Left renal cortex interstitium (tissue), 4 donors: ENCODE results near the gene RERE. TPM values are rescaled to one million over a fixed set of nuclear protein-coding genes. Genes with fewer than 3 reads are reported as not detected.
"Not testable (repeated sequence)": the region's sequence is repeated elsewhere in the genome, so short reads cannot be mapped to it uniquely, and the experiment has no call there.

Source experiments
- DNase-seq, 4 donors: peaks; one replicate each; pipeline ENCODE4 v3.0.0-alpha.2; 2013; ENCODE audit warnings: low read depth in 4 of 4, low spot score in 2 of 4, missing footprints in 1 of 4
- polyA plus RNA-seq, 4 donors: library from polyadenylated mRNA; unstranded; fragments of 120-200 nt; gene quantifications; one replicate each; pipeline ENCODE4 v1.2.1, GENCODE V29; 2013; ENCODE audit not compliant: insufficient read length in 4 of 4

Gene RERE
- polyA plus RNA-seq, 4 donors = 118 to 175 (median 139) TPM

DNA sequence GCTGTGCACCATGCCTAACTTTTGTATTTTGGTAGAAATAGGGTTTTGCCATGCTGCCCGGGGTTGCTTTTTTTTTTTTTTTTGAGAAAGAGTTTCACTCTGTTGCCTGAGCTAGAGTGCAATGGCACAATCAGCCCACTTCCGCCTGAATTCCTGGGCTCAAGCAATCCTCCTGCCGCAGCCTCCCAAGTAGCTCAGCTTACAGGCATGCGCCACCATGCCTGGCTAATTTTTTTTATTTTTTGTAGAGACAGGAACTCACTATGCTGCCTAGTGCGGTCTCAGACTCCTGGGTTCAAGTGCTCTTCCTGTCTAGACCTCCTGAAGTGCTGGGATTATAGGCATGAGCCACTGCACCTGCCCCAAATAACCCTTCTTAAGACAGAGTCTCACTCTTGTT, 346.0 kb downstream of the RERE start:
- DNase-seq = no peak

DNA sequence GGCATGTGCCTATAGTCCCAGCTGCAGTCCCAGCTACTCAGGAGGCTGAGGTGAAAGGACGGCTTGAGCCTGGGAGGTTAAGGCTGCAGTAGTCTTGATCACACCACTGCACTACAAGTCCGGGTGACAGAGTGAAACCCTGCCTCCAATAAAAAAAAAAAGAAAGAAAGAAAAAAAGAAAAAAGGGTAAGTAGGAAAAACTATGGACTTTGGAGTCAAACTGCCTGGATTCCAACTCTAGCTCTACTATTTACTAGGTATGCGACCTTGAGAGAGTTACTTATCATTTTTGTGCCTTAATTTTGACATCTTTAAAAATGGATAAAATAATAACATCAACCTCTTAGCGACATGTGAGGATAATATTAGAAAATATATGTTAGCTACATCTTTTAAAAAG, 348.7 kb downstream of the RERE start:
- DNase-seq = no peak

- DNase-seq = no peak
Observed at GRCh38 chr1:8467308-8467707, 350.1 kb downstream of the RERE start.

DNA sequence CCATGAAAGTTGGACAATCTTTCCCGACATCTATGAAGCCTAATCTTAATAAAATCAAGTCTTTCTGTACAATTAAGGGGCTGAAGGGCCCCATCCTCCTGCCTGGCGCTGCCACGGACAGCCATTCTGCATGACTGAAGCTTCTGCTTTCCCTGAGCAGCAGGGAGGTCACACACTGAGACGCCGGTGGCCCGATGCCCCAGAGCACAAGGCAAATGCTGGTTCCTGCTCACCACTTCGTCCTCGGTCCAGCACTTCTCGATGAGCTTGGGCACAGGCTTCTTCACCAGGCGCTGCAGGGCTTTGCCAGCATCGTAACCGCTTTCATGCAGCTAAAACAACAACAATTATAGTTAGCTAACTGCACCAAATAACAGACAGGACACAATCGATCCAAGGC, 351.7 kb downstream of the RERE start:
- no peak for DNase-seq

DNA sequence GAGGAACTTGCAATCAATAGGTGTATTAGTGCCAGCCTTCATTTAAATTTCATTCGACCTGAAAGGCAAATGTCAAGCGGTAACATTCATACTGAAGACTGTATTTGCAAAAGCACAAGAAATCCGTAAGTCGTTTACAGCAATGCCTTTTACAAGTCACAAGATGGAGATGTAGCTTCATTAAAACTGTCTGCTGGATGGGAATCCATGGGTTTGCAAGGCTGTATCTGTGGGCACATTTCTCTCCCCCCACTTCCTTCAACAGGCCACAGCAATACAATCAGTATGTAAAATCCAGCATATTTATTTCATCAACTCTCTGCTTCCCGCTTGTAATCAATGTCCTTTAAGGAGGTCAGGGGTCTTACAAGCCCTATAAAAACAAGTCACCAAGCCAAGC, 352.4 kb downstream of the RERE start:
- DNase-seq = no peak

- no peak for DNase-seq
Observed at GRCh38 chr1:8464377-8464776, 353.1 kb downstream of the RERE start.

GRCh38 chr1:8463144-8463927, 354.1 kb downstream of the RERE start:
- DNase-seq = peak in 1 of 4 donors; percentile 61

DNA sequence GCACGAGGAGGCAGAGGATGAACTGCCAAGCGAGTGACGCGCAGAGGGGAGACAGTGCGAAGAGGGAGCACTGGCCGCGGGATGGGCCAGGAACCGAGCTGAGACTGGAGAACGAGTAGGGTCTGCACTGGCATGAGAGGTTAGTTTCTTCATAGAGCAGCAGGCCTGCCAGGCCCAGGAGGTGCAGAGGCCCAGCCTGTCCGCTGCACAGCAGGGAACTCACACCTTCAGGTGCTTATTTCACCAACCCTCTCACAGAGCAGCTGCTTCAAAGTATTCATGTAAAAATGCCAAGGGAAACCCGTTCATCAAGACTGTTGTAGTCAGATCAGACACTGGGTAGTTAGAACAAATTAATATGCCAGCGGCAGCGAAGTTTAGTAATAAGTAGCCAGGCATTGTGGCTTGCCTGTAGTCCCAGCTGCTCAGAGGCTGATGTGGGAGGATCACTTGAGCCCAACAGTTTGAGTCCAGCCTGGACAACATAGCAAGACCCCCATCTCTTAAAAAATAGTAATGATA, 355.0 kb downstream of the RERE start:
- no peak for DNase-seq

DNA sequence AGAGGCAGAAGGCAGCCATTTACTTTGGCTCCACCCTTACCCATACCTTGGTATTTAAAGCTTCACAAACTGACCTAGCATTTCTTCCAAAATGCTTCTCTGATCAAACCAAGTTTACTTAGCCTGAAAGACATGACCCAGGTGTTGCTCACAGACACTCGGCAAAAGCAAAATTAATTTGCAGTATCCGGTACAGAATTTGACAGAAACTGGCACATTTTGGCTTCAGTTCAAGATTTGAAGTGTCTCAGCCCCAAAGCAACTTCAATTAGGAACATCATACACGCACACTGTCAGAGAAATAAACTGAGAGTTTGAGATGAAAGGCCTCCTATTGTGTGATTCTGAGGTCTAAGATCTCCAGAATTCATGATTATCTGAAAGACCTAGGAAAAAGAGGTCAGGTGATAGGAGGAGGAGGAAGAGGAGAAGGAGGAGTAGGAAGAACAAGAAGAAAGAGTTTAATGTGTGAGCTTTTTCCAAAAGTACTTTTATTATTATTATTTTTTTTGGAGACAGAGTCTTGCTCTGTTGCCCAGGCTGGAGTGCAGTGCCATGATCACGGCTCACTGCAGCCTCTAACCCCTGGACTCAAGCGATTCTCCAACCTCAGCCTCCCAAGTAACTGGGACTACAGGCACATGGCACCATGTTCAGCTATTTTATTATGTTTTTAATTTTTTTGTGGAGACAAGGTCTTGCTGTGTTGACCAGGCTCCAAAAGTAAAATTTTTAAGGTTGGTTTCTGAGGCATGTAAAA, 355.9 kb downstream of the RERE start:
- DNase-seq = no peak

GRCh38 chr1:8460784-8461183, 356.7 kb downstream of the RERE start:
- no peak for DNase-seq

DNA sequence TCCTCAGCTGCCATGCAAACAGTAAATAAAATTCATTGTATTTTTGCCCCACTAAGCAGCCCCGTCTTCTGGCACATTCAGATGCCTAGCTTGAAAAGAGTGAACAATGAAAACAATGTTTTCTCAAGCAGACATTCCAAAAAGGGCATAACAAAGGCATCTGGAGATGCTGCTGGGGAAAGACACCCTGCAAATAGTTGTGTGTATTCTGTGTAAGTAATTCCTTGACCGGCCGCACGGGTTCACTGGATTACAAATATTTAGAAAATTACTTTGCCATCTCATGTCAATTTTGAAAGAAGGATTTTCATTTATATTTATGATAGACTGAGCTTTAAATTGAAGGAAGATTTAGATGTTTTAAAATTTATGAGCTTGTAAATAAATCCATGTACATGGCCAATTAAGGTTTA, 357.3 kb downstream of the RERE start:
- DNase-seq = no peak

GRCh38 chr1:8458607-8459006, 358.8 kb downstream of the RERE start:
- DNase-seq = no peak

- no peak for DNase-seq
Observed at GRCh38 chr1:8457760-8458381, 359.6 kb downstream of the RERE start.

DNA sequence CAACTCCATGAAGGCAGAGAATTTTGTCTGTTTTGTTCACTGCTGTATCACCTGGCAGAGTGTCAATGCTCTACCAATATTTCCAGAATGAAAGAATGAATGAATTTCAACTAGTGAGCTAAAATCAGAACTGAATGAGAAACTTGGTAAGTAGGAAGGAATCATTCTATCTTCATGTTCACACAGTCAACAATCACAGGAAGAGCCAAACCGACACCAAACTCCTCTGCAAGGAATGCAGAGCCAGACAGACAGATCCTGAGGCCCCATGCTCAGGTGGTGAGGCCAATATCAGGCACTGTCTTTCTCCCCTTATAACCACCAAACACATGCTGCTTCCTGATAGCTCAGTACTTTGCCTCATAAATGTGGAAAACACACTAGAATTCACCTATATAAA, 360.4 kb downstream of the RERE start:
- DNase-seq = no peak

GRCh38 chr1:8456308-8456912, 361.0 kb downstream of the RERE start:
- DNase-seq = no peak

DNA sequence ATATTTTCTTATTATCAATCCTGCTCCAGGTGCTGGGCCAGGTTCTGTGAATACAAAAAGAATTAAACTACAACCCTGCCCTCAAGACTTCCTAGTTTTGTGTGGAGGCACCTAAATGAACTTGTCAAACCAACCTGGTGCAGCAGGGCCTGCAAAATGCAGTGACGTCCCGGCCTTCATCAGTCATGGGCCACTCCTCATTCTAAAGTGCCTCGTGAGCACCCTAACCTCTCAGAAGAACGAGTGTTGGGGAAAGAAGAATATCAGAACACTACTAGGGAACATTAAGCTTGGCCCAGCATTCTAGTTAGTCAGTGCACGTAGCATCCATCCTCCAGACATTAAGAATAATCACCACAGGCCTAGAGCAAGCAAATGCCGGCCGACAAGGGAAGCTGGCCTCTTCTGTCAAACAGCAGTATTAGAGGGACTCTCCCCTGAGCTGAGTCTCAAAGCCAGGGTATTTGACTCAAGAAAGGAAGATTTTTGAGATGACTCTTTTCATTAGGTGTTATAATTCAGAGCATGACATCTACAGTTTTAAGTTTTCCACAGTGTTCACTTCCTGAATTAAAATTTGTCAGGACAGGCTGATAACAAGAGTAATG, 361.6 kb downstream of the RERE start:
- no peak for DNase-seq

- DNase-seq = no peak
Observed at GRCh38 chr1:8450312-8450711, 367.1 kb downstream of the RERE start.

GRCh38 chr1:8448911-8449661, 368.4 kb downstream of the RERE start:
- DNase-seq = no peak

GRCh38 chr1:8448505-8448904, 368.9 kb downstream of the RERE start:
- DNase-seq = not testable (repeated sequence)

- no peak for DNase-seq
Observed at GRCh38 chr1:8447616-8448150, 369.8 kb downstream of the RERE start.
